K562 (cell line): Measurements from ENCODE around the gene APC. TPM values are rescaled to one million over a fixed set of nuclear protein-coding genes. Genes with fewer than 3 reads are reported as not detected.

ENCODE experiments used
- ARID2 ChIP-seq: fragments of 450-650 bp; IDR thresholded peaks from 2 replicates; pipeline ENCODE4 v1.6.1; 2017; ENCODE audit warnings: antibody characterized with exemption, mild to moderate bottlenecking
- CCAR2 ChIP-seq: fragments of 200-400 bp; formaldehyde crosslinking; IDR thresholded peaks from 2 replicates; pipeline ENCODE4 v1.6.1; 2017; ENCODE audit warnings: mild to moderate bottlenecking, low read depth, low read length
- CEBPB ChIP-seq: fragments of 450-650 bp; IDR thresholded peaks from 2 replicates; pipeline ENCODE4 v1.6.1; 2016; ENCODE audit warnings: missing genetic modification characterization, missing compliant biosample characterization
- CGGBP1 ChIP-seq: fragments of 250-450 bp; sonication (Bioruptor Pico); IDR thresholded peaks from 2 replicates; pipeline ENCODE4 v1.9.0; 2021; ENCODE audit warnings: mild to moderate bottlenecking
- CHD2 ChIP-seq: IDR thresholded peaks from 2 replicates; pipeline ENCODE4 v1.6.1; 2011; ENCODE audit warnings: low read depth, low read length
- CREBBP ChIP-seq: IDR thresholded peaks from one replicate; pipeline ENCODE4 v1.6.1; 2012; ENCODE audit warnings: low read depth, mild to moderate bottlenecking, control low read depth, inconsistent platforms, low read length
- EGR1 ChIP-seq: fragments of 450-650 bp; conservative IDR thresholded peaks from 2 replicates; pipeline ENCODE4 v1.6.1; 2017; ENCODE audit warnings: mild to moderate bottlenecking
- ESRRB ChIP-seq: fragments of 250-450 bp; sonication (Bioruptor Pico); IDR thresholded peaks from 2 replicates; pipeline ENCODE4 v1.5.0; 2020; ENCODE audit warnings: mild to moderate bottlenecking, moderate library complexity, borderline replicate concordance
- IRF9 ChIP-seq: fragments of 450-650 bp; IDR thresholded peaks from 2 replicates; pipeline ENCODE4 v1.6.1; 2016; ENCODE audit warnings: missing biosample characterization, missing genetic modification characterization
- KDM5B ChIP-seq: fragments of 200-600 bp; sonication (generic); IDR thresholded peaks from 2 replicates; pipeline ENCODE4 v1.6.1; 2012; ENCODE audit warnings: low read depth, mild to moderate bottlenecking, moderate library complexity, low read length, control low read depth, inconsistent platforms; ENCODE audit not compliant: insufficient replicate concordance
- L3MBTL2 ChIP-seq: fragments of 450-650 bp; IDR thresholded peaks from 2 replicates; pipeline ENCODE4 v1.6.1; 2016; ENCODE audit warnings: mild to moderate bottlenecking, moderate library complexity
- MCM3 ChIP-seq: fragments of 450-650 bp; IDR thresholded peaks from 2 replicates; pipeline ENCODE4 v1.6.1; 2016
- MED1 ChIP-seq: sonication (generic); formaldehyde crosslinking; IDR thresholded peaks from 2 replicates; pipeline ENCODE4 v1.8.1; 2023; ENCODE audit warnings: missing genetic modification reagents, borderline replicate concordance
- MTA2 ChIP-seq: fragments of 450-650 bp; IDR thresholded peaks from 2 replicates; pipeline ENCODE4 v1.6.1; 2016; ENCODE audit warnings: low read depth
- NEUROD1 ChIP-seq: fragments of 150-350 bp; IDR thresholded peaks from 2 replicates; pipeline ENCODE4 v1.6.1; 2014; ENCODE audit warnings: borderline replicate concordance, low read length, low read depth; ENCODE audit not compliant: partially characterized antibody
- SMARCB1 ChIP-seq: IDR thresholded peaks from 2 replicates; pipeline ENCODE4 v1.6.1; 2011; ENCODE audit warnings: improper control_type of control experiment, low read depth; ENCODE audit not compliant: insufficient read length
- SREBF1 ChIP-seq: fragments of 150-350 bp; IDR thresholded peaks from 2 replicates; pipeline ENCODE4 v1.6.1; 2014; ENCODE audit warnings: antibody characterized with exemption, low read depth, low read length, borderline replicate concordance
- SRSF9 ChIP-seq: fragments of 200-400 bp; formaldehyde crosslinking; IDR thresholded peaks from 2 replicates; pipeline ENCODE4 v1.6.1; 2017; ENCODE audit warnings: low read depth, low read length, borderline replicate concordance
- TAF1 ChIP-seq: IDR thresholded peaks from 2 replicates; pipeline ENCODE4 v1.6.1; 2011; ENCODE audit warnings: mild to moderate bottlenecking, low read length, moderate library complexity; ENCODE audit not compliant: insufficient read depth, control insufficient read depth, severe bottlenecking; ENCODE audit errors: extremely low read depth
- TCF3 ChIP-seq: sonication (generic); formaldehyde crosslinking; IDR thresholded peaks from 2 replicates; pipeline ENCODE4 v1.4.0; 2020; ENCODE audit warnings: mild to moderate bottlenecking, missing genetic modification reagents
- ZNF3 ChIP-seq: fragments of 250-450 bp; sonication (Bioruptor Pico); IDR thresholded peaks from 2 replicates; pipeline ENCODE4 v1.5.0; 2021; ENCODE audit warnings: mild to moderate bottlenecking, moderate library complexity
- ZNF445 ChIP-seq: fragments of 250-450 bp; sonication (Bioruptor Pico); IDR thresholded peaks from 2 replicates; pipeline ENCODE4 v1.4.0; 2020; ENCODE audit warnings: low read depth, mild to moderate bottlenecking, moderate library complexity
- ZNF609 ChIP-seq: sonication (generic); formaldehyde crosslinking; IDR thresholded peaks from 2 replicates; pipeline ENCODE4 v1.8.1; 2023; ENCODE audit warnings: missing genetic modification reagents, mild to moderate bottlenecking, borderline replicate concordance
- polyA plus RNA-seq, 8 experiments: library from polyadenylated mRNA; depleted of rRNA in 4 of 8; stranded (reverse) in 5 of 8; unstranded in 3 of 8; fragments of >200 nt; fragmentation: Nextera tagmentation in 2 of 8; fragmentation: Illumina TruSeq in 1 of 8; extraction: Ambion mirVana in 2 of 8; extraction: Trizol in 1 of 8; gene quantifications; 2 replicates each; pipeline versions ENCODE4 v1.2.1 to v1.2.3, GENCODE V29; 2011 to 2014; ENCODE audit warnings: inconsistent platforms in 1 of 8, missing spikeins in 1 of 8
- total RNA-seq, 7 experiments: library from RNA; depleted of rRNA in 6 of 7; stranded (reverse); fragments of >200 nt in 6 of 7; fragmentation: Illumina TruSeq in 2 of 7; extraction: Trizol in 2 of 7; gene quantifications; 2 replicates each; pipeline versions ENCODE4 v1.2.1 to v1.2.3, GENCODE V29; 2011 to 2021; ENCODE audit warnings: low replicate concordance in 1 of 7

Gene APC
- total and polyA plus RNA-seq, 9 of the 15 experiments (the other 6 are each of a cell fraction or from before 2014, with no cell fraction given), result 5.7 to 29.5 (median 15.4) TPM

GRCh38 chr5:112707187-112708102 lies 30.2 kb upstream of the APC start (continued):
- TF ChIP-seq ZNF609 (CRISPR knock-in tag) (no peak; the same call in 1 of the 2 replicates), L3MBTL2 (peak; percentile 72), MCM3 (no peak), NEUROD1 (no peak), CGGBP1 (CRISPR knock-in tag) (no peak), TAF1 (peak; percentile 89), SREBF1 (no peak), MED1 (CRISPR knock-in tag) (no peak), TCF3 (peak; percentile 20; the same call in 1 of the 2 replicates), ZNF3 (no peak), SMARCB1 (no peak), MTA2 (no peak), CREBBP (no peak), KDM5B (peak; percentile 98), EGR1 (peak; percentile 4; the same call in 1 of the 2 replicates), ARID2 (no peak; the same call in 1 of the 2 replicates), SRSF9 (no peak), CEBPB (tag) (no peak), CCAR2 (no peak), ZNF445 (CRISPR knock-in tag) (no peak), IRF9 (tag) (no peak), ESRRB (CRISPR knock-in tag) (no peak), CHD2 (no peak)
